GM19351 (cell line): Measurements from ENCODE around the gene EPM2AIP1.
A peak's percentile ranks its signal among the peaks of the same experiment; 100 is the strongest.
"Not testable (repeated sequence)": the region's sequence is repeated elsewhere in the genome, so short reads cannot be mapped to it uniquely, and the experiment has no call there.

Source experiments
- ATAC-seq: cut with Tn5 transposase; IDR thresholded peaks from one replicate; pipeline ENCODE4 v1.9.1; 2021; ENCODE audit warnings: mild to moderate bottlenecking, moderate library complexity; ENCODE audit not compliant: unreplicated experiment

The EPM2AIP1 gene

GRCh38 chr3:36992806-36993325 is at the start of gene EPM2AIP1:
Gene EPM2AIP1 (minus strand): TSS chr3:36993131. CDS start chr3:36993077, 54 bp downstream.
- peak; percentile 79 for ATAC-seq

GRCh38 chr3:37042712-37043111 is 49.8 kb upstream of the EPM2AIP1 start:
- ATAC-seq = not testable (repeated sequence)

GRCh38 chr3:37041546-37042195 is 48.7 kb upstream of the EPM2AIP1 start:
- no peak for ATAC-seq

- no peak for ATAC-seq
These were observed 47.3 kb upstream of the EPM2AIP1 start for GRCh38 chr3:37040231-37040630.

- no peak for ATAC-seq
These were observed 46.4 kb upstream of the EPM2AIP1 start for GRCh38 chr3:37039161-37039846.

GRCh38 chr3:37037352-37037751 is 44.4 kb upstream of the EPM2AIP1 start:
- ATAC-seq = no peak

GRCh38 chr3:37032961-37033360 is 40.0 kb upstream of the EPM2AIP1 start:
- ATAC-seq = no peak

GRCh38 chr3:37031096-37031682 is 38.3 kb upstream of the EPM2AIP1 start:
- ATAC-seq = no peak

- ATAC-seq = no peak
These were observed 37.7 kb upstream of the EPM2AIP1 start for GRCh38 chr3:37030588-37030987.

- no peak for ATAC-seq
These were observed 36.7 kb upstream of the EPM2AIP1 start for GRCh38 chr3:37029516-37030163.

GRCh38 chr3:37029111-37029510 is 36.2 kb upstream of the EPM2AIP1 start:
- no peak for ATAC-seq

GRCh38 chr3:37028329-37028728 is 35.4 kb upstream of the EPM2AIP1 start:
- no peak for ATAC-seq

- no peak for ATAC-seq
These were observed 33.9 kb upstream of the EPM2AIP1 start for GRCh38 chr3:37026851-37027250.

GRCh38 chr3:37025561-37026335 is 32.8 kb upstream of the EPM2AIP1 start:
- ATAC-seq = no peak

GRCh38 chr3:37024820-37025405 is 32.0 kb upstream of the EPM2AIP1 start:
- no peak for ATAC-seq

GRCh38 chr3:37024092-37024491 is 31.2 kb upstream of the EPM2AIP1 start:
- ATAC-seq = no peak

GRCh38 chr3:37017683-37018082 is 24.8 kb upstream of the EPM2AIP1 start:
- no peak for ATAC-seq

GRCh38 chr3:37016903-37017302 is 24.0 kb upstream of the EPM2AIP1 start:
- no peak for ATAC-seq

- no peak for ATAC-seq
These were observed 22.7 kb upstream of the EPM2AIP1 start for GRCh38 chr3:37015642-37016041.

- ATAC-seq = no peak
These were observed 21.7 kb upstream of the EPM2AIP1 start for GRCh38 chr3:37014620-37015019.
